ENCODE measurements around the gene CDC14A.

Gene CDC14A

DNA sequence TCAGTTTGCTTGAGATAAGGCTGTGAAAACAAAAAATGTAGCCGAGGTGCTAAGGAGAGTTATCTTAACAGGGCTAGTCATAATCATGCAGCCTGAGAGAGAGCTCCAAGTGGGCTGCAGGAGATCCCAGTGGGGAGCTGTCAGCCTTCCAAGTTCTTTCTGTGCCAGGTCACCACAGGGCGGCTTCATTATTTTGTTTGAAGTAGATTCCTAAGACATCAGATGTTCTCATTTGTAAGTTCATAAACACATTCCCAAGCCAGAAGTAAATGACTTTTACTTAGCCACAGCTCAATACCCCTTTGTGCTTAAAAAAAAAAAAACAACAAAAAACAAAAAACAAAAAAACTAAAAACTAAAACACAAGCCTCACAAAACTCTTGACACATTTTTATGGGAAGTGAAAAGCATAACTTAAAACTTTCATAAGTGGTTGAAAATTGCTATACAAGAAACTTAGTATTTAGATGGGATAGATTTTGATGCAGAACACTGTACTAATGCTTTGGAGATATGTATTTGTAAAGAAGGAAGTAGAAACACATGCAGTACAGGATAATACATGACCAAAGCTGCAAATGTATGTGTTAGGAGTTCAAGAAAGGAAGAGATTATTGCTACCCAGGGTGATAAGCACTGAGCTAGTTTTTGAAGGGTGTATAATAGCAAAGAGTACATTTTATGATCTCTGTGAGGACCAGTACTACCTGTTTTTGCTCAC lies 8.6 kb downstream of the CDC14A start:
- H3K4me1 ChIP-seq (ENCODE audit: insufficient read depth, low read length, severe bottlenecking) = no peaks in the 10 kb centered on the region
- H3K9me2 ChIP-seq (ENCODE audit: low read depth, low read length) = no peaks in the 10 kb centered on the region
- no peak overlapping the region for H3K4me3 ChIP-seq (ENCODE audit: low read depth, low read length, poor library complexity, severe bottlenecking)
- H3F3A ChIP-seq (ENCODE audit: insufficient read depth, low read length) = no peaks in the 10 kb centered on the region
- H2AFZ ChIP-seq (ENCODE audit: low read length) = no peak overlapping the region
- H3K9ac ChIP-seq (ENCODE audit: low read length) = no peak overlapping the region
- H3K9me3 ChIP-seq (ENCODE audit: low read length) = no peaks in the 10 kb centered on the region
- no peak overlapping the region for H3K27ac ChIP-seq (ENCODE audit: low read depth, low read length, poor library complexity, severe bottlenecking)
- no peak overlapping the region for H3K4me2 ChIP-seq (ENCODE audit: low read length)
- no peaks in the 10 kb centered on the region for H3K79me2 ChIP-seq (ENCODE audit: insufficient read depth, low read length)
- no peaks in the 10 kb centered on the region for H4K20me1 ChIP-seq (ENCODE audit: insufficient read depth, low read length)
- no peaks in the 10 kb centered on the region for H3K36me3 ChIP-seq (ENCODE audit: insufficient read depth, low read length)
- H3K27me3 ChIP-seq (ENCODE audit: insufficient read depth, low read length) = no peaks in the 10 kb centered on the region
- TF ChIP-seq CTCF (IDR thresholded peaks at IDR 0.05; ENCODE audit: low read length) (no peak), EZH2 (IDR thresholded peaks at IDR 0.05; ENCODE audit: borderline replicate concordance, low read length) (no peak)

GRCh38 chr1:100361511-100362089 lies 9.3 kb downstream of the CDC14A start:
- no peak overlapping the region for H3K4me2 ChIP-seq (ENCODE audit: low read length)
- H3K9ac ChIP-seq (ENCODE audit: low read length) = no peak overlapping the region
- H3K4me3 ChIP-seq (ENCODE audit: low read depth, low read length, poor library complexity, severe bottlenecking) = no peak overlapping the region
- no peaks in the 10 kb centered on the region for H3K4me1 ChIP-seq (ENCODE audit: insufficient read depth, low read length, severe bottlenecking)
- no peak overlapping the region for H2AFZ ChIP-seq (ENCODE audit: low read length)
- H4K20me1 ChIP-seq (ENCODE audit: insufficient read depth, low read length) = no peaks in the 10 kb centered on the region
- TF ChIP-seq EZH2 (IDR thresholded peaks at IDR 0.05; ENCODE audit: borderline replicate concordance, low read length) (no peak), CTCF (IDR thresholded peaks at IDR 0.05; ENCODE audit: low read length) (no peak)
- no peaks in the 10 kb centered on the region for H3K36me3 ChIP-seq (ENCODE audit: insufficient read depth, low read length)
- no peaks in the 10 kb centered on the region for H3K9me2 ChIP-seq (ENCODE audit: low read depth, low read length)
- H3K79me2 ChIP-seq (ENCODE audit: insufficient read depth, low read length) = no peaks in the 10 kb centered on the region
- no peaks in the 10 kb centered on the region for H3K27me3 ChIP-seq (ENCODE audit: insufficient read depth, low read length)
- no peaks in the 10 kb centered on the region for H3F3A ChIP-seq (ENCODE audit: insufficient read depth, low read length)
- no peak overlapping the region for H3K27ac ChIP-seq (ENCODE audit: low read depth, low read length, poor library complexity, severe bottlenecking)
- H3K9me3 ChIP-seq (ENCODE audit: low read length) = no peaks in the 10 kb centered on the region

- no peaks in the 10 kb centered on the region for H3K4me1 ChIP-seq (ENCODE audit: insufficient read depth, low read length, severe bottlenecking)
- no peak overlapping the region for H3K27ac ChIP-seq (ENCODE audit: low read depth, low read length, poor library complexity, severe bottlenecking)
- no peak overlapping the region for H3K4me3 ChIP-seq (ENCODE audit: low read depth, low read length, poor library complexity, severe bottlenecking)
- no peaks in the 10 kb centered on the region for H3K27me3 ChIP-seq (ENCODE audit: insufficient read depth, low read length)
- no peaks in the 10 kb centered on the region for H3F3A ChIP-seq (ENCODE audit: insufficient read depth, low read length)
- H3K4me2 ChIP-seq (ENCODE audit: low read length) = no peak overlapping the region
- H3K36me3 ChIP-seq (ENCODE audit: insufficient read depth, low read length) = no peaks in the 10 kb centered on the region
- no peaks in the 10 kb centered on the region for H3K9me3 ChIP-seq (ENCODE audit: low read length)
- H3K79me2 ChIP-seq (ENCODE audit: insufficient read depth, low read length) = no peaks in the 10 kb centered on the region
- no peaks in the 10 kb centered on the region for H4K20me1 ChIP-seq (ENCODE audit: insufficient read depth, low read length)
- no peak overlapping the region for H3K9ac ChIP-seq (ENCODE audit: low read length)
- no peak overlapping the region for H2AFZ ChIP-seq (ENCODE audit: low read length)
- no peaks in the 10 kb centered on the region for H3K9me2 ChIP-seq (ENCODE audit: low read depth, low read length)
- TF ChIP-seq CTCF (IDR thresholded peaks at IDR 0.05; ENCODE audit: low read length) (no peak), EZH2 (IDR thresholded peaks at IDR 0.05; ENCODE audit: borderline replicate concordance, low read length) (no peak)
Observed at GRCh38 chr1:100362821-100363466, 10.6 kb downstream of the CDC14A start.
